Calu3 (cell line): ENCODE data around the gene ELFN1. TPM values are rescaled to one million over a fixed set of nuclear protein-coding genes. Genes with fewer than 3 reads are reported as not detected.

Experiments
- BruUV-seq: library from RNA; stranded (reverse); fragments of 400-500 nt; replicated peaks from 2 replicates; lab custom pipeline; 2021; lab: Mats Ljungman, UMichigan
- CTCF ChIA-PET: fragments of 300-600 bp; sonication (Branson Sonifier 250); formaldehyde crosslinking; loops from one replicate; lab custom pipeline; 2022; ENCODE audit warnings: antibody characterized with exemption; lab: Charles Lee
- DNase-seq: peaks from one replicate; pipeline ENCODE4 v3.0.0; 2022
- H3K27ac Mint-ChIP-seq: one replicate; pipeline ENCODE4 v1.8.0; 2022; ENCODE audit warnings: mixed read lengths; ENCODE audit not compliant: unreplicated experiment
- H3K27me3 Mint-ChIP-seq: one replicate; pipeline ENCODE4 v1.8.0; 2022; ENCODE audit warnings: mixed read lengths; ENCODE audit not compliant: unreplicated experiment
- H3K36me3 Mint-ChIP-seq: one replicate; pipeline ENCODE4 v1.8.0; 2022; ENCODE audit warnings: mild to moderate bottlenecking, moderate library complexity, mixed read lengths; ENCODE audit not compliant: insufficient read depth, unreplicated experiment
- H3K4me1 Mint-ChIP-seq: one replicate; pipeline ENCODE4 v1.8.0; 2022; ENCODE audit warnings: mild to moderate bottlenecking, low read depth, mixed read lengths; ENCODE audit not compliant: unreplicated experiment
- H3K4me3 Mint-ChIP-seq: one replicate; pipeline ENCODE4 v1.8.0; 2022; ENCODE audit warnings: mild to moderate bottlenecking, low read depth, moderate library complexity, mixed read lengths; ENCODE audit not compliant: unreplicated experiment
- H3K9me3 Mint-ChIP-seq: one replicate; pipeline ENCODE4 v1.8.0; 2022; ENCODE audit warnings: low read depth, mixed read lengths; ENCODE audit not compliant: unreplicated experiment
- CTCF ChIP-seq: fragments of 200-600 bp; IDR thresholded peaks from one replicate; pipeline ENCODE4 v1.8.0; 2022; ENCODE audit warnings: antibody characterized with exemption; ENCODE audit not compliant: unreplicated experiment
- intact Hi-C: fragments of 100-400 bp; cut with micrococcal nuclease; formaldehyde crosslinking; loops from one replicate; pipeline ENCODE4 v1.10.0; 2022; ENCODE audit not compliant: unreplicated experiment
- total RNA-seq: library from RNA; stranded (reverse); gene quantifications from 2 replicates; pipeline ENCODE4 v1.2.3, GENCODE V29; 2022

The ELFN1 gene
- total RNA-seq, 1 experiment from 2014 or later: not detected

- no peak for DNase-seq
- Mint-ChIP-seq H3K9me3 (no peaks in the 10 kb centered on the region), H3K27me3 (peaks cover 94% of the 10 kb centered on the region), H3K4me3 (no peak overlapping the region), H3K27ac (no peak overlapping the region), H3K4me1 (peaks cover 15% of the 10 kb centered on the region), H3K36me3 (peaks cover 4% of the 10 kb centered on the region)
- TF ChIP-seq CTCF: no peak
- intact Hi-C loops: no loop called here
- CTCF ChIA-PET: interaction anchor here (0.7 kb wide), 1 partner anchor 9 kb away, joined by 3 read pairs; no protein-coding TSS in a partner anchor
- no TSS peak for BruUV-seq
These were observed 85.9 kb downstream of the ELFN1 start for GRCh38 chr7:1755783-1756625.

GRCh38 chr7:1757601-1758000 lies 87.5 kb downstream of the ELFN1 start:
- H3K27me3 Mint-ChIP-seq: peaks cover 93% of the 10 kb centered on the region

GRCh38 chr7:1758028-1758858 lies 88.2 kb downstream of the ELFN1 start:
- DNase-seq: peak; percentile 74
- CTCF ChIA-PET: interaction anchor here (0.6 to 1.2 kb wide), 5 partner anchors 9 to 96 kb away, joined by 3 to 13 read pairs (median 4); no protein-coding TSS in a partner anchor
- H3K27ac Mint-ChIP-seq: peak overlapping the region; percentile 31
- peak; percentile 52 for TF ChIP-seq CTCF
- no TSS peak for BruUV-seq
- peaks cover 4% of the 10 kb centered on the region for H3K36me3 Mint-ChIP-seq
- H3K27me3 Mint-ChIP-seq: peaks cover 88% of the 10 kb centered on the region
- H3K9me3 Mint-ChIP-seq: no peaks in the 10 kb centered on the region
- intact Hi-C loops: no loop called here
- H3K4me1 Mint-ChIP-seq: peaks cover 4% of the 10 kb centered on the region
- H3K4me3 Mint-ChIP-seq: no peak overlapping the region

More at GRCh38 chr7:1757601-1758000, 87.5 kb downstream of the ELFN1 start:
- CTCF ChIA-PET: interaction anchor here (1.2 kb wide), 1 partner anchor 94 kb away, joined by 3 read pairs; no protein-coding TSS in a partner anchor
- Mint-ChIP-seq H3K27ac (no peak overlapping the region), H3K36me3 (peaks cover 4% of the 10 kb centered on the region), H3K9me3 (no peaks in the 10 kb centered on the region), H3K4me3 (no peak overlapping the region), H3K4me1 (peaks cover 10% of the 10 kb centered on the region)
- no TSS peak for BruUV-seq
- DNase-seq: no peak
- no peak for TF ChIP-seq CTCF
- intact Hi-C loops: no loop called here

GRCh38 chr7:1758859-1759521 lies 88.9 kb downstream of the ELFN1 start:
- Mint-ChIP-seq H3K4me1 (no peaks in the 10 kb centered on the region), H3K27ac (no peak overlapping the region), H3K9me3 (no peaks in the 10 kb centered on the region), H3K4me3 (no peak overlapping the region), H3K27me3 (peaks cover 80% of the 10 kb centered on the region), H3K36me3 (peaks cover 4% of the 10 kb centered on the region)
- intact Hi-C loops: loop anchor here (1.0 kb wide), 1 partner anchor 95 kb away; no protein-coding TSS in a partner anchor
- no TSS peak for BruUV-seq
- CTCF ChIA-PET: interaction anchor here (0.9 to 1.2 kb wide), 3 partner anchors 10 to 95 kb away, joined by 3 to 13 read pairs (median 13); no protein-coding TSS in a partner anchor
- TF ChIP-seq CTCF: no peak
- DNase-seq: no peak
